ENCODE measurements around the gene PPIL1. TPM values are rescaled to one million over a fixed set of nuclear protein-coding genes. Genes with fewer than 3 reads are reported as not detected.

Gene PPIL1
- total RNA-seq, 1 donor from 2014 or later = 53.1 TPM

DNA sequence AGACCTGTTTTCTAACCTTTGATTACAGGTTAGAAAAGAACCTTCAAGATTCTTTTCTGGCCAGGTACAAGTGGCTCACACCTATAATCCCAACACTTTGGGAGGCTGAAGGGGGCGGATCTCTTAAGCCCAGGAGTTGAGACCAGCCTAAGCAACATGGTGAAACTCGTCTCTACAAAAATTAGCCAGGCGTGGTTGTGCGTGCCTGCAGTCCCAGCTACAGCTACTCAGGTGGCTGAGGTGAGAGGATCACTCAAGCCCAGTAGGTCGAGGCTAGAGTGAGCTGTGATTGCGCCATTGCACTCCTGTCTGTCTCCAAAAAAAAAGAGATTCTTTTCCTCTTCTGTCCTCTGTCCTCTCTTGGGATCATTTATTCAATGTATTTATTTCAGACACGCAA lies 14.5 kb downstream of the PPIL1 start:
- Mint-ChIP-seq H3K36me3 (ENCODE audit: insufficient read depth) (peaks cover 24% of the 10 kb centered on the region), H3K4me3 (ENCODE audit: low read depth) (no peak overlapping the region), H3K4me1 (ENCODE audit: low read depth) (peaks cover 16% of the 10 kb centered on the region)

DNA sequence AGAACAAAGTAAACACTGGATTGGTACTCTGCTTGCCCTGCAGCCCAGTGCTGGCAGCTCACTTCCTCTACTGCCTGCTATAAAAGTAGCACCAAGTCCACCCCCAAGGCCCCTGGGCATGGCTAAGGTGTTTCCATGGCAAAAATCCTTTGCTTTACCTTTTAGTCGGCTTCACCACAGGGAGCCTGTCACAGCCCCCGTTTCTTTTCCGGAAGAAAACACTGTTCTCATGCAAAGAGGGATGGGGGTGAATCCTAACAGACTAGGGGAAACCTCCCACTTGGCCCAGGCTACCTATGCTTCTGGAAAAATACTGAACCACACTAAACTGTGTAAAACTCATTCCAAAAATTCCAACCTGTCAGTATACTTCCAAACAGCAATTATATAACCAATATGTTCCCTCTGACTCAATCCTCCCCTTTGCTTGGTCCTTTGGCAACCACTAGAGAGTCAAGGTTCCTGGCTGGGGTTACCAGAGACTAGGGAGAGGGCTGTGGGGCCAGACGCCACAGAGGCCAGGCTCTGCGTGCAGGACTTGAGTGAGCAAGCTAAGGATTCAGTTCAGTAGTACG lies 16.1 kb downstream of the PPIL1 start:
- H3K9me3 Mint-ChIP-seq (ENCODE audit: low read depth) = no peaks in the 10 kb centered on the region
- peaks cover 17% of the 10 kb centered on the region for H3K36me3 Mint-ChIP-seq (ENCODE audit: insufficient read depth)
- H3K4me1 Mint-ChIP-seq (ENCODE audit: low read depth) = peaks cover 3% of the 10 kb centered on the region
- no peaks in the 10 kb centered on the region for H3K27me3 Mint-ChIP-seq
- H3K4me3 Mint-ChIP-seq (ENCODE audit: low read depth) = no peak overlapping the region
- no peak for DNase-seq (ENCODE audit: low spot score, unreplicated experiment)
- no peak overlapping the region for H3K27ac Mint-ChIP-seq
- TF ChIP-seq, protein P1, sequence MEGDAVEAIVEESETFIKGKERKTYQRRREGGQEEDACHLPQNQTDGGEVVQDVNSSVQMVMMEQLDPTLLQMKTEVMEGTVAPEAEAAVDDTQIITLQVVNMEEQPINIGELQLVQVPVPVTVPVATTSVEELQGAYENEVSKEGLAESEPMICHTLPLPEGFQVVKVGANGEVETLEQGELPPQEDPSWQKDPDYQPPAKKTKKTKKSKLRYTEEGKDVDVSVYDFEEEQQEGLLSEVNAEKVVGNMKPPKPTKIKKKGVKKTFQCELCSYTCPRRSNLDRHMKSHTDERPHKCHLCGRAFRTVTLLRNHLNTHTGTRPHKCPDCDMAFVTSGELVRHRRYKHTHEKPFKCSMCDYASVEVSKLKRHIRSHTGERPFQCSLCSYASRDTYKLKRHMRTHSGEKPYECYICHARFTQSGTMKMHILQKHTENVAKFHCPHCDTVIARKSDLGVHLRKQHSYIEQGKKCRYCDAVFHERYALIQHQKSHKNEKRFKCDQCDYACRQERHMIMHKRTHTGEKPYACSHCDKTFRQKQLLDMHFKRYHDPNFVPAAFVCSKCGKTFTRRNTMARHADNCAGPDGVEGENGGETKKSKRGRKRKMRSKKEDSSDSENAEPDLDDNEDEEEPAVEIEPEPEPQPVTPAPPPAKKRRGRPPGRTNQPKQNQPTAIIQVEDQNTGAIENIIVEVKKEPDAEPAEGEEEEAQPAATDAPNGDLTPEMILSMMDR (IDR thresholded peaks at IDR 0.05; ENCODE audit: unreplicated experiment) = no peak

More for the DNA sequence above, 14.5 kb downstream of the PPIL1 start:
- DNase-seq (ENCODE audit: low spot score, unreplicated experiment) = no peak
- H3K9me3 Mint-ChIP-seq (ENCODE audit: low read depth) = no peaks in the 10 kb centered on the region
- TF ChIP-seq, protein P1 (IDR thresholded peaks at IDR 0.05; ENCODE audit: unreplicated experiment) = no peak
- peak overlapping the region; percentile 12 for H3K27ac Mint-ChIP-seq
- no peaks in the 10 kb centered on the region for H3K27me3 Mint-ChIP-seq

DNA sequence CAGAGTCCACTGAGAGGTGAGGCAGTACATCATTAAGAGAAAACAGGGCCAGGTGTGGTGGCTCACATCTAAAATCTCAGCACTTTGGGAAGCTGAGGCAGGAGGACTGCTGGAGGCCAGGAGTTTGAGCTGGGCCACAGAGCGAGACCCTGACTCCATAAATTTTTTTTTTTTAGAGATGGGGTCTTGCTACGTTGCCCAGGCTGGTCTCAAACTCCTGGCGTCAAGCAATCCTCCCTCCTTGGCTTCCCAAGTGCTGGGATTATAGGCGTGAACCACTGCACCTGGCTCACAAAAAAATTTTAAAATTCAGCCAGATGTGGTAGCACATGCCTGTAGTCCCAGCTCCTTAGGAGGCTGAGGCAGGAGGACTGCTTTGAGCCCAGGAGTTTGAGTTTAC lies 17.3 kb downstream of the PPIL1 start:
- no peak for DNase-seq (ENCODE audit: low spot score, unreplicated experiment)
- TF ChIP-seq, protein P1 (IDR thresholded peaks at IDR 0.05; ENCODE audit: unreplicated experiment) = no peak
- Mint-ChIP-seq H3K9me3 (ENCODE audit: low read depth) (no peaks in the 10 kb centered on the region), H3K4me3 (ENCODE audit: low read depth) (no peak overlapping the region), H3K27me3 (no peaks in the 10 kb centered on the region), H3K4me1 (ENCODE audit: low read depth) (no peaks in the 10 kb centered on the region), H3K36me3 (ENCODE audit: insufficient read depth) (peaks cover 14% of the 10 kb centered on the region), H3K27ac (no peak overlapping the region)

DNA sequence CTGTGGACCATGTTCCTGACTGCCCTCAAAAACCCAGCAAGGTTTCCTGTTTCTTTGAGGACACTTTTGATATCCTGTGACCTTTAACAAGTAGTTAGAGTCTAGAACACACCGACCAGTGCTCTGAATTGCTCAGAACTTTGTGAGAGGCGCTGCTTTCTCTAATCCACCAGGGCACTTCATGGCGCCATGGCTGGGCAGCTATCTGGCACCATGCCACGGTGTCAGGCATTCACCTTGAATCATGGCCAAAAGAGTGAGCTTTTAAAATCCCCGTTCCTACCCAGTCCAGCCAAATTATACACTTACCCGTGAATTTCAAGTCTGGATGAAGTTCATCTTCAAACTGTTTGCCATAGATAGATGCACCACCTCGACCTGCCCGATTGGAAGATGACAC lies 18.3 kb downstream of the PPIL1 start:
- H3K27me3 Mint-ChIP-seq = no peaks in the 10 kb centered on the region
- H3K9me3 Mint-ChIP-seq (ENCODE audit: low read depth) = no peaks in the 10 kb centered on the region
- H3K27ac Mint-ChIP-seq = no peak overlapping the region

DNA sequence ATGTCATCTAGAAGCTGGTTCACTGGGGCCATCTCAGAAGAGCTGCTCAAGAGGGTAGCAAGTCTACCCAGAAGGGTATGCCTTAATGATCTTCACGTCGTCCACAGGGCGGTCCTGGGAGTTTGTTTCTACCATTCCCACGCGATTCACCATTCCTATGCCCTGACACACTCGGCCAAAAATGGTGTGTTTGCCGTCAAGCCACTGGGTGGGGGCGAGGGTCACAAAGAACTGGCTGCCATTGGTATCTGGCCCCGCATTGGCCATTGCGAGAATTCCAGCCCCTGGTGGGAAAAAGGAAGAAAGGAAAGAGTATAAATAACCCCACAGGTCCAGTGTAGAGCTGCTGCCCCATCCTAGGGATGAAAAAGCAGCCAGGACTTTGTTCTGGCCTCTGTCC lies 18.9 kb downstream of the PPIL1 start:
- Mint-ChIP-seq H3K36me3 (ENCODE audit: insufficient read depth) (peaks cover 12% of the 10 kb centered on the region), H3K27me3 (no peaks in the 10 kb centered on the region), H3K4me3 (ENCODE audit: low read depth) (no peak overlapping the region), H3K4me1 (ENCODE audit: low read depth) (no peaks in the 10 kb centered on the region), H3K9me3 (ENCODE audit: low read depth) (no peaks in the 10 kb centered on the region), H3K27ac (no peak overlapping the region)
- TF ChIP-seq, protein P1 (IDR thresholded peaks at IDR 0.05; ENCODE audit: unreplicated experiment) = no peak
- DNase-seq (ENCODE audit: low spot score, unreplicated experiment) = no peak

More for the DNA sequence above, 18.3 kb downstream of the PPIL1 start:
- H3K4me3 Mint-ChIP-seq (ENCODE audit: low read depth) = no peak overlapping the region
- DNase-seq (ENCODE audit: low spot score, unreplicated experiment) = no peak
- no peaks in the 10 kb centered on the region for H3K4me1 Mint-ChIP-seq (ENCODE audit: low read depth)
- TF ChIP-seq, protein P1 (IDR thresholded peaks at IDR 0.05; ENCODE audit: unreplicated experiment) = no peak
- peaks cover 14% of the 10 kb centered on the region for H3K36me3 Mint-ChIP-seq (ENCODE audit: insufficient read depth)
